Small intestine (tissue), 7 donors: Measurements from ENCODE around the gene AK9. TPM values are rescaled to one million over a fixed set of nuclear protein-coding genes. Genes with fewer than 3 reads are reported as not detected.
"Not testable (repeated sequence)": the region's sequence is repeated elsewhere in the genome, so short reads cannot be mapped to it uniquely, and the experiment has no call there.

Source experiments
- DNase-seq, 2 donors: peaks; one replicate each; pipeline versions ENCODE4 v3.0.0 to v3.0.0-alpha.2; 2013
- FAIRE-seq: peaks from 2 replicates; lab custom pipeline; 2012; peaks lifted over from hg19 to GRCh38; lab: Jason Lieb, UNC
- H3K27ac ChIP-seq, 3 donors: one replicate each; pipeline ENCODE4 v1.5.1; 2013; ENCODE audit warnings: low read length in 2 of 3, mild to moderate bottlenecking in 2 of 3, control low read depth in 1 of 3, inconsistent platforms in 1 of 3, low read depth in 1 of 3, moderate library complexity in 1 of 3
- H3K27me3 ChIP-seq, 3 donors: one replicate each; pipeline ENCODE4 v1.6.1; 2013; ENCODE audit warnings: low read length in 3 of 3, inconsistent platforms in 1 of 3; ENCODE audit not compliant: control insufficient read depth in 3 of 3, insufficient read depth in 3 of 3
- H3K36me3 ChIP-seq, 3 donors: one replicate each; pipeline ENCODE4 v1.6.1; 2013; ENCODE audit warnings: low read length in 3 of 3, inconsistent platforms in 1 of 3, low read depth in 1 of 3, mild to moderate bottlenecking in 1 of 3, moderate library complexity in 1 of 3; ENCODE audit not compliant: control insufficient read depth in 3 of 3, insufficient read depth in 2 of 3
- H3K4me1 ChIP-seq, 3 donors: one replicate each; pipeline ENCODE4 v1.6.1; 2013; ENCODE audit warnings: low read length in 2 of 3, inconsistent platforms in 1 of 3, low read depth in 1 of 3, mild to moderate bottlenecking in 1 of 3, moderate library complexity in 1 of 3; ENCODE audit not compliant: control insufficient read depth in 3 of 3, insufficient read depth in 2 of 3
- H3K4me3 ChIP-seq, 3 donors: one replicate each; pipeline ENCODE4 v1.5.1; 2013; ENCODE audit warnings: low read length in 3 of 3, control low read depth in 1 of 3, inconsistent platforms in 1 of 3, low read depth in 1 of 3, mild to moderate bottlenecking in 1 of 3, moderate library complexity in 1 of 3
- H3K9me3 ChIP-seq, 2 donors: one replicate each; pipeline ENCODE4 v1.6.1; 2013; ENCODE audit warnings: low read depth in 1 of 2, low read length in 1 of 2; ENCODE audit not compliant: control insufficient read depth in 2 of 2, insufficient read depth in 1 of 2
- WGBS, 3 donors: extraction: QIAGEN DNeasy Blood & Tissue Kit; methylation state at CpG; one replicate each; pipeline ENCODE4 v1.1.7; 2013; 5-methylcytosine and 5-hydroxymethylcytosine counted together
- polyA plus RNA-seq, 4 donors: library from polyadenylated mRNA; stranded (reverse) in 3 of 4; unstranded in 1 of 4; fragments of 200-250 nt in 3 of 4; fragments of 120-200 nt in 1 of 4; gene quantifications; one replicate each; pipeline versions ENCODE4 v1.2.1 to v1.2.3, GENCODE V29; 2013
- donor health status: healthy with polysubstance abuse.
- donor health status: control.
- donor health status: control.
- donor health status: Bipolar disorder and iron deficiency.
- donor health status: healthy.

The AK9 gene
- polyA plus RNA-seq, 4 donors, result 2.9 to 7.0 (median 4.3) TPM

DNA sequence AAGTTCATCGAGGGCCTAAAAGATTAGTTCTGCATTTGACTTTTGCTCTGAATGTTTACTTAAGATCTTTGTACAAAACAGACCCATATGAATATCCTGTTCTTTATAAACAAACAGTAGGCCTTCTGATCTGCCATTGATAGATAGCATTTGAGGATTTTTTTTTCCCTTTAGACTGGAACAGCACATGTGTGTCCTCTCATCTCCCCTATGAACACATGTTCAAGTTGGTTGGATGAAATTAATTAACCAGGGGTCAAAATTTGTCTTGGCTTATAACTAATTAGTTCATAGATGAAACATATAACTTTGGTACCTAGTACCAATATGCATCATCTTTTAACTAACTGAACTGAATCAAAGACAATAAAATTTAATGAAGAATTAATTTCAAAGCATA lies 81.3 kb downstream of the AK9 start:
- Histone ChIP-seq H3K27ac (no peak overlapping the region), H3K4me3 (no peak overlapping the region), H3K9me3 (peaks cover 0 to 7% of the 10 kb centered on the region in 2 donors), H3K36me3 (peaks cover 0 to 3% (median 0%) of the 10 kb centered on the region in 3 donors), H3K4me1 (peaks cover 0 to 6% (median 5%) of the 10 kb centered on the region in 3 donors), H3K27me3 (no peaks in the 10 kb centered on the region)
- 37 to 74% (median 50%) methylated on average over 1 of the region's 1 CpG for WGBS, 3 donors
- FAIRE-seq (no peak), DNase-seq (no peak)

DNA sequence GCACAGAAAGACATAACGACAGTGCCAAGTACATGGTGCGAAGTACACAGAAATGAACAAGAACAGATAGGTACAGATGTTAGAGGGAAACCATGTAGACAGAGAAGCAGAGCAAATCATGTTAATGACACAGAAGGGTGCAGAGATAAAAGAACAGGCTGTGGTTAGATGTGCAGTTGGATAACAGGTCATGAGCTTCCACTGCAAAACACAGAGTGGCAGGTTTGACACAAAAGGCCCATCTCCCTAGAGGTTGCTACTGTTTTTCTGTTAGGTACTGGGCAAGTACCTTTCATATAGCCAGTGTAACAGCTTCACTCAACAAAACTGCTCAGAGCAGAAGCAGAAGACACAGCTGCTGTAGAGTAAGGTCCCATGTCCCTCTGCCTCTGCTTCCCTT lies 84.6 kb downstream of the AK9 start:
- H3K36me3 ChIP-seq, result peaks cover 0 to under 1% (median 0%) of the 10 kb centered on the region in 3 donors
- peaks cover 0 to 6% (median 5%) of the 10 kb centered on the region in 3 donors for H3K4me1 ChIP-seq
- no peak overlapping the region for H3K27ac ChIP-seq
- H3K4me3 ChIP-seq, result no peak overlapping the region
- no peaks in the 10 kb centered on the region for H3K27me3 ChIP-seq
- DNase-seq, result no peak
- peaks cover 0 to 11% of the 10 kb centered on the region in 2 donors for H3K9me3 ChIP-seq
- FAIRE-seq, result no peak
- WGBS, 3 donors, result 91 to 93% (median 92%) methylated on average over 2 of the region's 2 CpGs

DNA sequence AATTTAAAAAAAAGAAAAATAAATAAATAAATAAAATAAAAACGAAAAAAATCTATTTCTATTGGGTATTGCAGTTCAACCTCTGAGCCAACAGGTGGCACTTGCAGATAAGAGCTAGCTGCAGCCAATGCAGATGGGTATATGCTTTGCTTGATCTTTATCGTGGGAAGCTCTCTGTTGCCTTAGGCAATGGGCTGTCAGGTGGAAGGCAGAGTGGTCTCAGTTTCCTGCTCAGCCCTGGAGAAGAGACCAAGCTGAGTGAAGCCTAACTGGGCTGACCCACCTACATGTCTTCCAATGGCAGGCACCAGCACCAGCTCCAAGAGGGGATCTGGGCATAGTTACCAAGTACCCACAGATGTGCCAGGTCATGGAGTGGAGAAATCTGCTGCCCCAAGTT lies 95.0 kb downstream of the AK9 start:
- peak in 1 of 2 donors; percentile 8 for DNase-seq
- H3K4me3 ChIP-seq, result no peak overlapping the region
- H3K27me3 ChIP-seq, result no peaks in the 10 kb centered on the region
- WGBS, 3 donors, result 16 to 30% (median 19%) methylated on average over 2 of the region's 2 CpGs
- H3K9me3 ChIP-seq, result peaks cover 0 to 4% of the 10 kb centered on the region in 2 donors
- H3K36me3 ChIP-seq, result no peaks in the 10 kb centered on the region
- FAIRE-seq, result no peak
- no peaks in the 10 kb centered on the region for H3K4me1 ChIP-seq
- H3K27ac ChIP-seq, result no peak overlapping the region

DNA sequence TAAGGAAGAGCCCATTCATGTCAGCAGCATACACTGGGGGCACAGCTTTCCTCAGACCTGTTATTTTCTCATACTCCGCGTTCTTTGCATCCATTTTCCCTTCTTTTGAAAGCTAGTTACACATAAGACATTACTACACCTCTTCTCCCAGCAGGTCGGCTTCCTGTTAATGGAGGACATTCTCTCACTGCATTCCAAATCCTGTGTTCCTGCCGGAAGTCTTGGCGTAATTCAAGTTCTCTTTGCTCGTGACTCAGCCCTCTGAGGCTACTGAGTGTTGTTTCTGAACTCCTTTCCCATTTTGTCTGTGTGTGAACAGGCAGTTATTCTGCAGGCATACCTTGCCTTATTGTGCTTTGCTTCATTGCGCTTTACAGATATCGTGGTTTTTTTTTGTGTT lies 110.5 kb downstream of the AK9 start:
- WGBS, 3 donors, result 86 to 94% (median 92%) methylated on average over 8 of the region's 8 CpGs
- no peak for FAIRE-seq
- no peaks in the 10 kb centered on the region for H3K9me3 ChIP-seq

DNA sequence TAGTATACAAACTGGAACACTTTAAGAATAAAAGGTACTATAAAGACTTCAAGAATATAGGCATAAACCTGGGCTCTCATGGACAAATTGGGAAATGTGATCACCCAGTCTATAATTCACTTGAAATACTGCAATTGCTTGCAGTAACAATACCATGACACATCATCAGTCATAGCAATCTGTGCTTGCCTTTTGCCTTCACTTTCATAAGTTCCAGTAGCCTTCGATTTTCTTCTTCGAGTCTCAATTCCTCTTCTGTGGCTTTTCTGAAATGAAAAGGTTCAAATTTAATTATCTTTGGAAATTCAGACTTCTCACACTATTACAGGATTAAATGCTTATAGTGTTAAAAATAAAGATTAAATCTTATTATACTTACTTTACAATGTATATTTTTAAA lies 111.6 kb downstream of the AK9 start:
- Histone ChIP-seq H3K27ac (no peak overlapping the region), H3K36me3 (no peaks in the 10 kb centered on the region), H3K4me3 (no peak overlapping the region), H3K27me3 (no peaks in the 10 kb centered on the region), H3K9me3 (no peaks in the 10 kb centered on the region), H3K4me1 (no peaks in the 10 kb centered on the region)
- no peak for DNase-seq
- no peak for FAIRE-seq
- WGBS, 3 donors, result 87 to 90% (median 90%) methylated on average over 2 of the region's 2 CpGs

More for the DNA sequence above, 110.5 kb downstream of the AK9 start:
- Histone ChIP-seq H3K27ac (no peak overlapping the region), H3K36me3 (no peaks in the 10 kb centered on the region), H3K27me3 (no peaks in the 10 kb centered on the region), H3K4me3 (no peak overlapping the region), H3K4me1 (no peaks in the 10 kb centered on the region)
- DNase-seq, result no peak

DNA sequence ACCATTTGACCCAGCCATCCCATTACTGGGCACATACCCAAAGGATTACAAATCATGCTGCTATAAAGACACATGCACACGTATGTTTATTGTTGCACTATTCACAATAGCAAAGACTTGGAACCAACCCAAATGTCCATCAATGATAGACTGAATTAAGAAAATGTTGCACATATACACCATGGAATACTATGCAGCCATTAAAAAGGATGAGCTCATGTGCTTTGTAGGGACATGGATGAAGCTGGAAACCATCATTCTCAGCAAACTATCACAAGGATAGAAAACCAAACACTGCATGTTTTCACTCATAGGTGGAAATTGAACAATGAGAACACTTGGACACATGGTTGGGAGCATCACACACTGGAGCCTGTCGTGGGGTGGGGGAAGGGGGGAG lies 121.1 kb downstream of the AK9 start:
- H3K9me3 ChIP-seq, H3K4me1 ChIP-seq, FAIRE-seq, H3K27me3 ChIP-seq, DNase-seq, H3K27ac ChIP-seq, H3K36me3 ChIP-seq, H3K4me3 ChIP-seq: not testable (repeated sequence)
- 83 to 98% (median 96%) methylated on average over 2 of the region's 2 CpGs for WGBS, 3 donors

DNA sequence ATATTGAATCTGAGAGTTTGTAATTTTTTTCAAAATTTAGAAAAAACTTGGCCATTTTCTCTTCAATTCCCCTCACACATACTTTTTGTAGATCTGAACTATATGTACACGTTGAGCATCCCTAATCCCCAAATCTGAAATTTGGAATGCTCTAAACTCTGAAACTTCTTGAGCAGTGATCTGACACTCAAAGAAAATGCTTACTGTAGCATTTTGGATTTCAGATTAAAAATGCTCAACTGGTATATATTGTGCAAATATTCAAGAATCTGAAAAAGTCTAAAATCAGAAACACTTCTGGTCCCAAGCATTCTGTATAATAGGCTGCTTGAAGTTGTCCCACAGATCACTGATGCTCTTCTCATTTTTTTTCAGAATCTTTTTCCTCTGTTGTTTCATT lies 129.2 kb downstream of the AK9 start:
- 85 to 95% (median 90%) methylated on average over 1 of the region's 1 CpG for WGBS, 3 donors

DNA sequence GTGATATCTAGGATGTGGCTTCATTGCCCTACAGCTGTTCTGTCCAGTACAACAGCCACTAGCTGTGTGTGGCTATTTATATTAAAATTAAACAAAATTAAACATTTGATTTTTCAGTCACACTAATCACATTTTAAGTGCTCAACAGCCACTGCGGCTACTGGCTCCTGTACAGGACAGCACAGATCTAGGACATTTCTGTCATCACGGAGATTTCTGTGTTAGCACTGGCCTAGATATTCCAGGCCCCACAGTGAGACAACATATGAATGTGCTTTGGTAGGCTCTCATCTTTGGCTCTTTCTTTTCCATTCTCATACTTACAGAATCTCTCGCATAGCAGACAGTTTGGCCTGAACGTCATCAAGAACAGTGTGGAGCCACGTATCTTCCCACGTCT lies 159.6 kb downstream of the AK9 start:
- Histone ChIP-seq H3K9me3 (no peaks in the 10 kb centered on the region), H3K4me1 (no peaks in the 10 kb centered on the region), H3K36me3 (no peaks in the 10 kb centered on the region), H3K4me3 (no peak overlapping the region), H3K27ac (no peak overlapping the region), H3K27me3 (no peaks in the 10 kb centered on the region)
- FAIRE-seq (no peak), DNase-seq (no peak)
- 74 to 92% (median 92%) methylated on average over 6 of the region's 6 CpGs for WGBS, 3 donors

More for the DNA sequence above, 129.2 kb downstream of the AK9 start:
- Histone ChIP-seq H3K27me3 (no peaks in the 10 kb centered on the region), H3K27ac (no peak overlapping the region), H3K4me1 (no peaks in the 10 kb centered on the region), H3K9me3 (peaks cover 0 to 7% of the 10 kb centered on the region in 2 donors), H3K4me3 (no peak overlapping the region), H3K36me3 (no peaks in the 10 kb centered on the region)
- DNase-seq (no peak), FAIRE-seq (no peak)

DNA sequence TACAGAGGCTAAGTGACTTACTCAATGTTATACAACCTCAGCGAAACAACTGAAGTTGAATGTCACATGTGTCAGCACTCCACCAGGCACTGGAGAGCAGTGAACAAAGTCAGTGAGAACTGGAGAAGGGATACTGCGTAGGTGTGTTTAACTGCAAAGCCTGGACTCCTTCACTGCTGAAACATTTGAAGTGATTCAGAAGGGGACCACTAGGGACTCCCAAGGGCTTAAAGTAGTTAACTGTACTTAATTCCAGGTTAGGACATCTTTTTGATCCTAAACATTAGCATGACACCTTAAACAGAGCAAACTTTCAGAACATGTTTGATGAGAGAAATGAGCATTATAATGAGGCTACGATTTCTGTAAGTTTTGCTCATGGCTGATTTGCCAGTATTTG lies 163.0 kb downstream of the AK9 start:
- WGBS, 3 donors, result 90 to 96% (median 92%) methylated on average over 3 of the region's 3 CpGs
- no peaks in the 10 kb centered on the region for H3K27me3 ChIP-seq
- H3K27ac ChIP-seq, result no peak overlapping the region
- no peak for FAIRE-seq
- DNase-seq, result no peak
- no peaks in the 10 kb centered on the region for H3K4me1 ChIP-seq
- H3K9me3 ChIP-seq, result peaks cover 0 to 4% of the 10 kb centered on the region in 2 donors
- no peak overlapping the region for H3K4me3 ChIP-seq
- no peaks in the 10 kb centered on the region for H3K36me3 ChIP-seq
